Liver (tissue), 9 donors: ENCODE measurements around the gene SNRK. TPM values are rescaled to one million over a fixed set of nuclear protein-coding genes. Genes with fewer than 3 reads are reported as not detected.

Experiments used
- DNase-seq: peaks from one replicate; pipeline ENCODE4 v3.0.0-alpha.2; 2017; ENCODE audit warnings: low spot score
- H3K27ac ChIP-seq, 2 donors: one replicate each; pipeline ENCODE4 v1.7.0; 2013; ENCODE audit warnings: inconsistent platforms in 2 of 2, low read length in 2 of 2, control low read depth in 1 of 2, low read depth in 1 of 2, mild to moderate bottlenecking in 1 of 2
- H3K27me3 ChIP-seq, 4 donors: one replicate each; pipeline versions ENCODE4 v1.6.1 to v1.7.0; 2013; ENCODE audit warnings: low read length in 3 of 4, inconsistent platforms in 1 of 4, mild to moderate bottlenecking in 1 of 4, moderate library complexity in 1 of 4; ENCODE audit not compliant: control insufficient read depth in 4 of 4, insufficient read depth in 4 of 4
- H3K36me3 ChIP-seq, 4 donors: one replicate each; pipeline versions ENCODE4 v1.6.1 to v1.7.0; 2013; ENCODE audit warnings: low read length in 3 of 4, mild to moderate bottlenecking in 3 of 4, low read depth in 1 of 4, moderate library complexity in 1 of 4; ENCODE audit not compliant: control insufficient read depth in 4 of 4, insufficient read depth in 3 of 4
- H3K4me1 ChIP-seq, 4 donors: one replicate each; pipeline versions ENCODE4 v1.6.1 to v1.7.0; 2013; ENCODE audit warnings: low read length in 3 of 4, mild to moderate bottlenecking in 3 of 4, moderate library complexity in 1 of 4; ENCODE audit not compliant: control insufficient read depth in 4 of 4, insufficient read depth in 4 of 4
- H3K4me3 ChIP-seq, 3 donors: one replicate each; pipeline versions ENCODE4 v1.6.1 to v1.7.0; 2013; ENCODE audit warnings: low read length in 3 of 3, control low read depth in 1 of 3, low read depth in 1 of 3, mild to moderate bottlenecking in 1 of 3
- H3K9ac ChIP-seq, 2 donors: one replicate each; pipeline ENCODE4 v1.7.0; 2013; ENCODE audit warnings: low read length in 2 of 2, mild to moderate bottlenecking in 2 of 2, moderate library complexity in 2 of 2, control low read depth in 1 of 2, low read depth in 1 of 2
- H3K9me3 ChIP-seq, 4 donors: one replicate each; pipeline versions ENCODE4 v1.6.1 to v1.7.0; 2013; ENCODE audit warnings: low read length in 3 of 4; ENCODE audit not compliant: control insufficient read depth in 4 of 4
- ATF3 ChIP-seq: IDR thresholded peaks from 2 replicates; pipeline ENCODE4 v1.6.1; 2016; ENCODE audit warnings: antibody characterized with exemption
- FOXA1 ChIP-seq: IDR thresholded peaks from 2 replicates; pipeline ENCODE4 v1.6.1; 2016; ENCODE audit warnings: antibody characterized with exemption
- FOXA2 ChIP-seq: IDR thresholded peaks from 2 replicates; pipeline ENCODE4 v1.6.1; 2016; ENCODE audit warnings: antibody characterized with exemption
- GABPA ChIP-seq, 2 donors: IDR thresholded peaks in 1 of 2; conservative IDR thresholded peaks in 1 of 2; 2 replicates each; pipeline ENCODE4 v1.6.1; 2016; ENCODE audit warnings: antibody characterized with exemption in 2 of 2, mild to moderate bottlenecking in 1 of 2, moderate library complexity in 1 of 2
- HNF4A ChIP-seq, 2 donors: conservative IDR thresholded peaks; 2 replicates each; pipeline ENCODE4 v1.6.1; 2016; ENCODE audit warnings: antibody characterized with exemption in 2 of 2, mild to moderate bottlenecking in 2 of 2
- NR2F2 ChIP-seq: IDR thresholded peaks from 2 replicates; pipeline ENCODE4 v1.6.1; 2016; ENCODE audit warnings: antibody characterized with exemption
- RAD21 ChIP-seq, 2 donors: IDR thresholded peaks; 2 replicates each; pipeline ENCODE4 v1.6.1; 2016; ENCODE audit warnings: antibody characterized with exemption in 2 of 2, mild to moderate bottlenecking in 2 of 2
- REST ChIP-seq: IDR thresholded peaks from 2 replicates; pipeline ENCODE4 v1.6.1; 2016; ENCODE audit warnings: antibody characterized with exemption, mild to moderate bottlenecking
- RXRA ChIP-seq, 2 donors: IDR thresholded peaks; 2 replicates each; pipeline ENCODE4 v1.6.1; 2017 to 2018; ENCODE audit warnings: antibody characterized with exemption in 2 of 2, mild to moderate bottlenecking in 1 of 2
- TAF1 ChIP-seq: conservative IDR thresholded peaks from 2 replicates; pipeline ENCODE4 v1.6.1; 2016; ENCODE audit warnings: antibody characterized with exemption, mild to moderate bottlenecking
- YY1 ChIP-seq: IDR thresholded peaks from 2 replicates; pipeline ENCODE4 v1.6.1; 2016; ENCODE audit warnings: antibody characterized with exemption, mild to moderate bottlenecking
- WGBS: extraction: QIAGEN DNeasy Blood & Tissue Kit; methylation state at CpG from one replicate; pipeline ENCODE4 v1.1.7; 2013; 5-methylcytosine and 5-hydroxymethylcytosine counted together
- polyA plus RNA-seq, 2 donors: library from polyadenylated mRNA; stranded (reverse) in 1 of 2; unstranded in 1 of 2; fragments of 200-250 nt in 1 of 2; fragments of >200 nt in 1 of 2; fragmentation: Nextera tagmentation in 1 of 2; extraction: Ambion mirVana in 1 of 2; gene quantifications; one replicate each; pipeline versions ENCODE4 v1.2.1 to v1.2.3, GENCODE V29; 2013 to 2015
- total RNA-seq, 2 donors: library from RNA; depleted of rRNA; stranded (reverse); fragments of >200 nt; gene quantifications; one replicate each; pipeline ENCODE4 v1.2.3, GENCODE V29; 2014
- TF ChIP-seq, protein P1 (sequence below): IDR thresholded peaks from 2 replicates; pipeline ENCODE4 v1.6.1; 2016; ENCODE audit warnings: antibody characterized with exemption
- TF ChIP-seq, protein P2 (sequence below): fragments of 150-350 bp; IDR thresholded peaks from 2 replicates; pipeline ENCODE4 v1.5.1; 2017; ENCODE audit warnings: improper control_type of control experiment, low read depth, low read length; ENCODE audit not compliant: missing input control
- TF ChIP-seq, protein P3 (sequence below): IDR thresholded peaks from 2 replicates; pipeline ENCODE4 v1.6.1; 2016; ENCODE audit warnings: antibody characterized with exemption
- donor health status: healthy.
- donor health status: healthy.
- donor health status: healthy.
- donor health status: healthy.
- donor health status: healthy.

SNRK gene
- total and polyA plus RNA-seq, 4 donors, result 5.8 to 28.5 (median 14.6) TPM

DNA sequence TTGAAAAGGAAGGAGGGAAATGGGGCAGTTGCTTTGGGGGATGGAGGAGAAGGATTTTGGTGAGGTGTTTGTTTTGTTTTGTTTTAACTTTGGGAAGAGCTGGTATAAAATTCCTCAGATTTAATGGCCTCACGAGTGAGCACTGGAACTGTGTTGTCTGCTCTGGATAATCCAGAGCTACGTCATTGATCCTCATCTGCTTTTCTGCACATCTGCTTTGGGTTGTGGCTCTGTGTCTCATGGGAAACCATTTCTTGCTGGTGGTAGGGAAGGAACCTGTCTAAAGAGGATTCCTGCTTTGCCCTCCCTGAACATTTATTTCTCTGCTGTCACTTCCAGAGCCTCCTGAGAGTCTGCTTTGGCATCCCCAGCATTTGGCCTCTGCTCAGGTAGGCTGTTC lies 3.1 kb downstream of the SNRK start (continued):
- TF ChIP-seq, protein P1, sequence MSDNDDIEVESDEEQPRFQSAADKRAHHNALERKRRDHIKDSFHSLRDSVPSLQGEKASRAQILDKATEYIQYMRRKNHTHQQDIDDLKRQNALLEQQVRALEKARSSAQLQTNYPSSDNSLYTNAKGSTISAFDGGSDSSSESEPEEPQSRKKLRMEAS, result no peak
- no peak for TF ChIP-seq FOXA1
- no peak for TF ChIP-seq RXRA (IDR thresholded peaks at IDR 0.05)
- TF ChIP-seq TAF1, result no peak

GRCh38 chr3:43289841-43290470 lies 3.6 kb downstream of the SNRK start:
- Histone ChIP-seq H3K27ac (peak overlapping the region; percentile 92 to 95), H3K4me1 (peaks cover 4 to 60% (median 37%) of the 10 kb centered on the region in 4 donors), H3K9me3 (no peaks in the 10 kb centered on the region), H3K36me3 (no peaks in the 10 kb centered on the region), H3K4me3 (peak overlapping the region in 1 of 3 donors; percentile 42), H3K9ac (peak overlapping the region in 1 of 2 donors; percentile 44), H3K27me3 (no peaks in the 10 kb centered on the region)
- DNase-seq, result no peak
- TF ChIP-seq, protein P2, sequence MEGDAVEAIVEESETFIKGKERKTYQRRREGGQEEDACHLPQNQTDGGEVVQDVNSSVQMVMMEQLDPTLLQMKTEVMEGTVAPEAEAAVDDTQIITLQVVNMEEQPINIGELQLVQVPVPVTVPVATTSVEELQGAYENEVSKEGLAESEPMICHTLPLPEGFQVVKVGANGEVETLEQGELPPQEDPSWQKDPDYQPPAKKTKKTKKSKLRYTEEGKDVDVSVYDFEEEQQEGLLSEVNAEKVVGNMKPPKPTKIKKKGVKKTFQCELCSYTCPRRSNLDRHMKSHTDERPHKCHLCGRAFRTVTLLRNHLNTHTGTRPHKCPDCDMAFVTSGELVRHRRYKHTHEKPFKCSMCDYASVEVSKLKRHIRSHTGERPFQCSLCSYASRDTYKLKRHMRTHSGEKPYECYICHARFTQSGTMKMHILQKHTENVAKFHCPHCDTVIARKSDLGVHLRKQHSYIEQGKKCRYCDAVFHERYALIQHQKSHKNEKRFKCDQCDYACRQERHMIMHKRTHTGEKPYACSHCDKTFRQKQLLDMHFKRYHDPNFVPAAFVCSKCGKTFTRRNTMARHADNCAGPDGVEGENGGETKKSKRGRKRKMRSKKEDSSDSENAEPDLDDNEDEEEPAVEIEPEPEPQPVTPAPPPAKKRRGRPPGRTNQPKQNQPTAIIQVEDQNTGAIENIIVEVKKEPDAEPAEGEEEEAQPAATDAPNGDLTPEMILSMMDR, result no peak
- TF ChIP-seq RXRA (IDR thresholded peaks at IDR 0.05) (no peak), YY1 (no peak), FOXA2 (no peak), NR2F2 (no peak), HNF4A (conservative IDR thresholded peaks at IDR 0.05) (no peak), REST (no peak)
- TF ChIP-seq, protein P3, sequence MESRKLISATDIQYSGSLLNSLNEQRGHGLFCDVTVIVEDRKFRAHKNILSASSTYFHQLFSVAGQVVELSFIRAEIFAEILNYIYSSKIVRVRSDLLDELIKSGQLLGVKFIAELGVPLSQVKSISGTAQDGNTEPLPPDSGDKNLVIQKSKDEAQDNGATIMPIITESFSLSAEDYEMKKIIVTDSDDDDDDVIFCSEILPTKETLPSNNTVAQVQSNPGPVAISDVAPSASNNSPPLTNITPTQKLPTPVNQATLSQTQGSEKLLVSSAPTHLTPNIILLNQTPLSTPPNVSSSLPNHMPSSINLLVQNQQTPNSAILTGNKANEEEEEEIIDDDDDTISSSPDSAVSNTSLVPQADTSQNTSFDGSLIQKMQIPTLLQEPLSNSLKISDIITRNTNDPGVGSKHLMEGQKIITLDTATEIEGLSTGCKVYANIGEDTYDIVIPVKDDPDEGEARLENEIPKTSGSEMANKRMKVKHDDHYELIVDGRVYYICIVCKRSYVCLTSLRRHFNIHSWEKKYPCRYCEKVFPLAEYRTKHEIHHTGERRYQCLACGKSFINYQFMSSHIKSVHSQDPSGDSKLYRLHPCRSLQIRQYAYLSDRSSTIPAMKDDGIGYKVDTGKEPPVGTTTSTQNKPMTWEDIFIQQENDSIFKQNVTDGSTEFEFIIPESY, result no peak
- 45% methylated on average over 5 of the region's 5 CpGs for WGBS

DNA sequence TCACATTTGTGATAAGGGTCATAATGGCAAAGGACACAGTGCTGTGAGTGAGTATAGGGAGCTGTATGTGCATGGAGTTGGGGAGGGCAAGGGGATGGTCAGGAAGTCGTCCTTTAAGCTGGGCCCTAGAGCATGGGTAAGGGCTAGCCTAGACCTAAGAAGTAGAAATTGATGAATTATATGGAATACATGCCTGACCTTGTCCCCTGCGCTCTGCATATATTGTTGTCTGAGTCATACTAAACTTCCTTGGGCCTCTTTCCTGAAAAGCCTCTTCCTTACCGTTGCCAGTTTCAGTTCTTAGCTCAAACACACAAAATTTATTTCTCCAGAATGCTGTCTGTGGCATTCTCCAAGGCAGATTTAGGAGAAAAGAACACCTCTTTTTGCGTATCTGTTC lies 4.6 kb downstream of the SNRK start:
- WGBS, result 62% methylated on average over 4 of the region's 4 CpGs
- Histone ChIP-seq H3K27me3 (no peaks in the 10 kb centered on the region), H3K9me3 (no peaks in the 10 kb centered on the region), H3K36me3 (no peaks in the 10 kb centered on the region), H3K27ac (peak overlapping the region in 1 of 2 donors; percentile 25), H3K9ac (peak overlapping the region in 1 of 2 donors; percentile 39), H3K4me3 (no peak overlapping the region), H3K4me1 (peaks cover 4 to 61% (median 40%) of the 10 kb centered on the region in 4 donors)
- DNase-seq, result no peak
- TF ChIP-seq REST (no peak), NR2F2 (no peak), FOXA1 (no peak), ATF3 (no peak), FOXA2 (no peak), RAD21 (IDR thresholded peaks at IDR 0.05) (no peak), TAF1 (no peak), GABPA (IDR thresholded peaks at IDR 0.05 in 1 of 2, conservative IDR thresholded peaks at IDR 0.05 in 1 of 2) (no peak)
- TF ChIP-seq, protein P1, result no peak
- TF ChIP-seq, protein P3, result no peak
